ENCODE measurements around the gene ZMIZ1.

ZMIZ1 gene

GRCh38 chr10:79247373-79248137 lies 178.8 kb downstream of the ZMIZ1 start:
- DNase-seq (ENCODE audit: low read depth in 2 of 2) = no peak

- DNase-seq (ENCODE audit: low read depth in 2 of 2) = no peak
Observed at GRCh38 chr10:79248341-79249185, 179.8 kb downstream of the ZMIZ1 start.

GRCh38 chr10:79249186-79250121 lies 180.7 kb downstream of the ZMIZ1 start:
- DNase-seq (ENCODE audit: low read depth in 2 of 2) = no peak

- DNase-seq (ENCODE audit: low read depth in 2 of 2) = no peak
Observed at GRCh38 chr10:79250259-79250658, 181.5 kb downstream of the ZMIZ1 start.

- DNase-seq (ENCODE audit: low read depth in 2 of 2) = no peak
Observed at GRCh38 chr10:79252450-79252849, 183.7 kb downstream of the ZMIZ1 start.

GRCh38 chr10:79252971-79253370 lies 184.2 kb downstream of the ZMIZ1 start:
- no peak for DNase-seq (ENCODE audit: low read depth in 2 of 2)

- no peak for DNase-seq (ENCODE audit: low read depth in 2 of 2)
Observed at GRCh38 chr10:79253704-79254103, 184.9 kb downstream of the ZMIZ1 start.

- no peak for DNase-seq (ENCODE audit: low read depth in 2 of 2)
Observed at GRCh38 chr10:79254333-79255006, 185.7 kb downstream of the ZMIZ1 start.

GRCh38 chr10:79255007-79255507 lies 186.3 kb downstream of the ZMIZ1 start:
- no peak for DNase-seq (ENCODE audit: low read depth in 2 of 2)

- no peak for DNase-seq (ENCODE audit: low read depth in 2 of 2)
Observed at GRCh38 chr10:79256264-79256806, 187.6 kb downstream of the ZMIZ1 start.

- DNase-seq (ENCODE audit: low read depth in 2 of 2) = no peak
Observed at GRCh38 chr10:79258894-79259293, 190.1 kb downstream of the ZMIZ1 start.

- DNase-seq (ENCODE audit: low read depth in 2 of 2) = no peak
Observed at GRCh38 chr10:79259834-79260233, 191.1 kb downstream of the ZMIZ1 start.

- no peak for DNase-seq (ENCODE audit: low read depth in 2 of 2)
Observed at GRCh38 chr10:79260811-79261740, 192.3 kb downstream of the ZMIZ1 start.

GRCh38 chr10:79262131-79262530 lies 193.4 kb downstream of the ZMIZ1 start:
- DNase-seq (ENCODE audit: low read depth in 2 of 2) = no peak

GRCh38 chr10:79262959-79263746 lies 194.4 kb downstream of the ZMIZ1 start:
- DNase-seq (ENCODE audit: low read depth in 2 of 2) = no peak

GRCh38 chr10:79263939-79264338 lies 195.2 kb downstream of the ZMIZ1 start:
- DNase-seq (ENCODE audit: low read depth in 2 of 2) = no peak

- DNase-seq (ENCODE audit: low read depth in 2 of 2) = no peak
Observed at GRCh38 chr10:79264942-79265341, 196.2 kb downstream of the ZMIZ1 start.

- no peak for DNase-seq (ENCODE audit: low read depth in 2 of 2)
Observed at GRCh38 chr10:79266084-79266483, 197.3 kb downstream of the ZMIZ1 start.

Measured in stimulated activated CD4-positive, alpha-beta T cell treated with anti-CD3 and anti-CD28 coated beads, Interleukin-12 subunit alpha, Interleukin-12 subunit beta, amount 100 ng/mL, for 24 hours (primary cell).